SK-N-SH (cell line): Measurements from ENCODE around the gene SKOR2. TPM values are rescaled to one million over a fixed set of nuclear protein-coding genes. Genes with fewer than 3 reads are reported as not detected.
A peak's percentile ranks its signal among the peaks of the same experiment; 100 is the strongest.

Source experiments
- CTCF ChIA-PET: fragments of 300-600, 350-600 bp; formaldehyde crosslinking; extraction: SDS; loops from one replicate; lab custom pipeline; 2021; lab: Yijun Ruan, JAX
- POLR2A ChIA-PET: fragments of 350-600 bp; sonication (Branson Sonifier 250); formaldehyde crosslinking; extraction: SDS; loops from one replicate; lab custom pipeline; 2020; ENCODE audit warnings: antibody characterized with exemption, inconsistent platforms; lab: Yijun Ruan, JAX
- DNase-seq: peaks from one replicate; pipeline ENCODE4 v3.0.0; 2012
- H2AFZ ChIP-seq: fragments of 200-600 bp; sonication (generic); 2 replicates; pipeline ENCODE4 v1.8.1; 2016; ENCODE audit warnings: antibody characterized with exemption, mild to moderate bottlenecking, low read depth
- H3F3A ChIP-seq: fragments of 200-600 bp; sonication (generic); replicated peaks from 2 replicates; pipeline ENCODE3; 2016; ENCODE audit warnings: antibody characterized with exemption, mild to moderate bottlenecking; ENCODE audit not compliant: insufficient read depth
- H3K27ac ChIP-seq, 2 experiments: fragments of 200-500 bp in 1 of 2; fragments of 200-600 bp in 1 of 2; sonication (Bioruptor generic) in 1 of 2; sonication (generic), shearing (Covaris generic) in 1 of 2; 2 replicates each; pipeline versions ENCODE4 v1.5.1 to v1.6.1; 2014 to 2016; ENCODE audit warnings: low read depth in 2 of 2, inconsistent platforms in 1 of 2, low read length in 1 of 2, mild to moderate bottlenecking in 1 of 2, mixed read lengths in 1 of 2
- H3K27me3 ChIP-seq: fragments of 200-600 bp; sonication (generic), shearing (Covaris generic); 2 replicates; pipeline ENCODE4 v1.6.1; 2016; ENCODE audit warnings: mixed run types; ENCODE audit not compliant: insufficient read depth
- H3K36me3 ChIP-seq, 2 experiments: fragments of 200-500 bp in 1 of 2; fragments of 200-600 bp in 1 of 2; sonication (Bioruptor generic) in 1 of 2; sonication (generic) in 1 of 2; replicated peaks in 1 of 2; 2 replicates each; pipeline versions ENCODE3 to v1.5.1; 2014 to 2016; ENCODE audit warnings: low read length in 1 of 2, mild to moderate bottlenecking in 1 of 2; ENCODE audit not compliant: insufficient read depth in 2 of 2, control insufficient read depth in 1 of 2
- H3K4me1 ChIP-seq, 2 experiments: fragments of 200-500 bp in 1 of 2; fragments of 200-600 bp in 1 of 2; sonication (Bioruptor generic) in 1 of 2; sonication (generic), shearing (Covaris generic) in 1 of 2; 2 replicates each; pipeline versions ENCODE4 v1.5.1 to v1.6.1; 2014 to 2016; ENCODE audit warnings: low read depth in 1 of 2, low read length in 1 of 2, mixed run types in 1 of 2; ENCODE audit not compliant: insufficient read depth in 2 of 2, control insufficient read depth in 1 of 2
- H3K4me2 ChIP-seq: fragments of 200-600 bp; sonication (generic), shearing (Covaris generic); 2 replicates; pipeline ENCODE4 v1.6.1; 2017; ENCODE audit warnings: mixed run types
- H3K4me3 ChIP-seq, 2 experiments: fragments of 200-500 bp in 1 of 2; fragments of 200-600 bp in 1 of 2; sonication (Bioruptor generic) in 1 of 2; sonication (generic), shearing (Covaris generic) in 1 of 2; 2 replicates each; pipeline versions ENCODE4 v1.5.1 to v1.8.1; 2014 to 2016; ENCODE audit warnings: low read depth in 2 of 2, inconsistent platforms in 1 of 2, low read length in 1 of 2, mild to moderate bottlenecking in 1 of 2, mixed read lengths in 1 of 2, moderate library complexity in 1 of 2
- H3K79me2 ChIP-seq: fragments of 200-600 bp; sonication (generic); 2 replicates; pipeline ENCODE4 v1.8.1; 2017; ENCODE audit warnings: mild to moderate bottlenecking; ENCODE audit not compliant: insufficient read depth
- H3K9ac ChIP-seq: fragments of 200-600 bp; sonication (generic); 2 replicates; pipeline ENCODE4 v1.6.1; 2017; ENCODE audit warnings: mixed run types
- H3K9me2 ChIP-seq: fragments of 200-600 bp; sonication (generic); 2 replicates; pipeline ENCODE4 v1.6.1; 2017; ENCODE audit warnings: mixed run types
- H3K9me3 ChIP-seq: fragments of 200-600 bp; sonication (generic); 2 replicates; pipeline ENCODE4 v1.6.1; 2017; ENCODE audit warnings: mixed run types, mild to moderate bottlenecking, moderate library complexity
- H4K20me1 ChIP-seq: fragments of 200-600 bp; sonication (generic); 2 replicates; pipeline ENCODE4 v1.6.1; 2017; ENCODE audit warnings: mild to moderate bottlenecking, mixed run types; ENCODE audit not compliant: insufficient read depth
- FOSL2 ChIP-seq: IDR thresholded peaks from 2 replicates; pipeline ENCODE4 v1.4.0; 2012; ENCODE audit warnings: low read depth, mild to moderate bottlenecking, moderate library complexity, borderline replicate concordance
- FOXJ3 ChIP-seq: sonication (generic); formaldehyde crosslinking; IDR thresholded peaks from 2 replicates; pipeline ENCODE4 v1.5.1; 2020; ENCODE audit warnings: mild to moderate bottlenecking, missing genetic modification reagents
- JUND ChIP-seq: IDR thresholded peaks from 2 replicates; pipeline ENCODE4 v1.4.0; 2012
- RCOR1 ChIP-seq: fragments of 150-350 bp; IDR thresholded peaks from 2 replicates; pipeline ENCODE4 v1.6.1; 2017; ENCODE audit warnings: antibody characterized with exemption, low read length
- RXRA ChIP-seq: IDR thresholded peaks from 2 replicates; pipeline ENCODE4 v1.4.0; 2012; ENCODE audit warnings: low read depth, mild to moderate bottlenecking, borderline replicate concordance
- SIN3A ChIP-seq: IDR thresholded peaks from 2 replicates; pipeline ENCODE4 v1.6.1; 2012; ENCODE audit warnings: low read depth, mild to moderate bottlenecking, low read length, moderate library complexity, borderline replicate concordance
- SMC3 ChIP-seq: IDR thresholded peaks from 2 replicates; pipeline ENCODE4 v1.6.1; 2012; ENCODE audit warnings: low read depth, low read length, improper control_type of control experiment
- TCF12 ChIP-seq: IDR thresholded peaks from 2 replicates; pipeline ENCODE4 v1.4.0; 2012
- TEAD4 ChIP-seq: IDR thresholded peaks from 2 replicates; pipeline ENCODE4 v1.4.0; 2012; ENCODE audit warnings: mild to moderate bottlenecking, borderline replicate concordance; ENCODE audit not compliant: insufficient read depth
- WGBS: methylation state at CpG from one replicate; pipeline ENCODE4 v1.1.6; 2017; ENCODE audit warnings: low lambda C conversion rate; 5-methylcytosine and 5-hydroxymethylcytosine counted together
- polyA plus RNA-seq, 3 experiments: library from polyadenylated mRNA; depleted of rRNA; stranded (reverse); fragments of >200 nt; gene quantifications; 2 replicates each; pipeline ENCODE4 v1.2.3, GENCODE V29; 2012
- TF ChIP-seq, protein P1 (sequence below): IDR thresholded peaks from 2 replicates; pipeline ENCODE4 v1.6.1; 2012; ENCODE audit warnings: mild to moderate bottlenecking, low read depth, low read length, moderate library complexity

SKOR2 gene
- polyA plus RNA-seq, 1 of the 3 experiments (the other 2 are of a cell fraction), result not detected

DNA sequence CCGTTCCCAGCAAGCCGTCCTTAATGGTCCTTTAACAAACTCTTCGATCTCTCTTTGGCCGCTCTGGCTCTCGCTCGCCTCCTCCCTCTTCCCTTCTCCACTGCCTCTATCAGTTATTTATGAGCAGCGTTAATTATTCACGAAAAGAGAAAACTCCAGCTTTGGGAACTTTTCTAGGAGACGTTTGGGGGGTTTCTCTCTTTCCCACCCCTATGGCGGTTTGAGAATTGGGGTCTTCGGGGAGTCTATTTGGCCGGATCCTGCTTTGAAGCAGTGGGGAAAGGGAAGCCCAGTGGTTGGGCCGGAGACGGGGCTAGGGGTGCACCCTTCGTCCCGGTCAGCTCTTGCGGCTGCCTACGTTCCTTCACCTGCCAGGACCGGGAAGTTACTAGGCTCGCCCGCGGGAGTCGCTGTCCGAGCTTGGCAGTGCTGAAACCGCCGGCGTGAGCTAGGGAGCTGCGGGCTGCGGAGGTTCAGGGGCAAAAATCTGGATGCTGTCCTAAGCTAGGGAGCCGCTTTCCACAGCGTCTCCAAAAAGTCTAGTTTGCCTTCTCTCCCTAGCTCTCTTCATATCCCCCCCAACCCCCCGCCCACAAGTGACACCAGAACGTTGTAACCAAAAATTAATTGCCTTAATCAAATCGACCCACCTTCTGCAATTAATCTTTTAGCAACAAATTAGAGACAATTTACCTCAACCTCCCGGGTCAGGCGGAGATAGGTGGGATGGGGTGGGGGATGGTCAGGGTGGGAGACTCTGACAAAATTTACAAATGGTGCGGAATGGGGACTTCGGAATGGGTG is 8.9 kb upstream of the SKOR2 start (continued):
- TF ChIP-seq SIN3A (no peak), FOSL2 (no peak), RXRA (no peak), SMC3 (peak; percentile 3; the same call in 1 of the 2 replicates), TEAD4 (no peak), RCOR1 (no peak)

DNA sequence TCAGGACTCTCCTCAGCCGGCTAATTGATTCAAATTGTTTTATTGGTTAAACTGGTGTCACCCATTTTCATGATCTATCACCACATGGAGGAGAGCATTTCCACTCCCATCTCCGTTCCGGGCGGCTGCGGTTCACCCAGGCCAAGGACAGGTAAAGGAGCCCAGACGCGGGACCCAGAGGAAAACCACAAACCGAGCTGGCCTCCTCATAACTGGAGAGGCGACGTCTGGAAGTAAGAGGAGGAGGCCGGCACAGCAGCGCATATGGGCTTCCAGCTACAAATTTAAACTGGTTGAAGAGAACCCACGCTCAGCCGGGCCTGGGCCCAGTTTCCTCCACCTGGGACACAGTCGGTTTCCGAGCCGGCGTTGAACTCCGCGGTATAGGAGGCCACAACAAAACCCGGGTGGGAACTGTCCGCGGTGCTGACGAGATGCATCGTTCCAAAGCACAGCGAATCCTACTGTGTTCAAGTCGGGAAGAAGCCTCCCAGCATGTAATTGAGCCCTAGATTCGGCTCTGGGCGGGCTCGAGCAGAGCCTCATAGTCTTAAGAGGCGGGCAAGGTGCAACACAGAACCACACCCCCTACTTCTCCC is 3.0 kb upstream of the SKOR2 start:
- Histone ChIP-seq H3K4me1 (peaks cover 0 to 7% of the 10 kb centered on the region in 2 experiments; a peak in 1 of 4 replicates), H3K79me2 (no peaks in the 10 kb centered on the region), H3K9me2 (no peaks in the 10 kb centered on the region), H3K9ac (no peak overlapping the region), H3F3A (no peaks in the 10 kb centered on the region), H2AFZ (no peak overlapping the region), H3K4me2 (no peak overlapping the region), H3K27ac (no peak overlapping the region), H3K9me3 (no peaks in the 10 kb centered on the region), H3K4me3 (no peak overlapping the region), H4K20me1 (no peaks in the 10 kb centered on the region), H3K36me3 (no peaks in the 10 kb centered on the region), H3K27me3 (peaks cover 45% of the 10 kb centered on the region)
- CTCF ChIA-PET, result interaction anchor here (0.9 to 2.9 kb wide), 2 partner anchors 9 to 494 kb away, joined by 3 to 13 read pairs; no protein-coding TSS in a partner anchor
- POLR2A ChIA-PET, result no interaction called here
- DNase-seq, result no peak
- 7% methylated on average over 16 of the region's 31 CpGs for WGBS
- TF ChIP-seq SIN3A (no peak), FOSL2 (no peak), FOXJ3 (CRISPR knock-in tag) (no peak), RCOR1 (no peak), JUND (no peak), TCF12 (no peak)
- TF ChIP-seq, protein P1, sequence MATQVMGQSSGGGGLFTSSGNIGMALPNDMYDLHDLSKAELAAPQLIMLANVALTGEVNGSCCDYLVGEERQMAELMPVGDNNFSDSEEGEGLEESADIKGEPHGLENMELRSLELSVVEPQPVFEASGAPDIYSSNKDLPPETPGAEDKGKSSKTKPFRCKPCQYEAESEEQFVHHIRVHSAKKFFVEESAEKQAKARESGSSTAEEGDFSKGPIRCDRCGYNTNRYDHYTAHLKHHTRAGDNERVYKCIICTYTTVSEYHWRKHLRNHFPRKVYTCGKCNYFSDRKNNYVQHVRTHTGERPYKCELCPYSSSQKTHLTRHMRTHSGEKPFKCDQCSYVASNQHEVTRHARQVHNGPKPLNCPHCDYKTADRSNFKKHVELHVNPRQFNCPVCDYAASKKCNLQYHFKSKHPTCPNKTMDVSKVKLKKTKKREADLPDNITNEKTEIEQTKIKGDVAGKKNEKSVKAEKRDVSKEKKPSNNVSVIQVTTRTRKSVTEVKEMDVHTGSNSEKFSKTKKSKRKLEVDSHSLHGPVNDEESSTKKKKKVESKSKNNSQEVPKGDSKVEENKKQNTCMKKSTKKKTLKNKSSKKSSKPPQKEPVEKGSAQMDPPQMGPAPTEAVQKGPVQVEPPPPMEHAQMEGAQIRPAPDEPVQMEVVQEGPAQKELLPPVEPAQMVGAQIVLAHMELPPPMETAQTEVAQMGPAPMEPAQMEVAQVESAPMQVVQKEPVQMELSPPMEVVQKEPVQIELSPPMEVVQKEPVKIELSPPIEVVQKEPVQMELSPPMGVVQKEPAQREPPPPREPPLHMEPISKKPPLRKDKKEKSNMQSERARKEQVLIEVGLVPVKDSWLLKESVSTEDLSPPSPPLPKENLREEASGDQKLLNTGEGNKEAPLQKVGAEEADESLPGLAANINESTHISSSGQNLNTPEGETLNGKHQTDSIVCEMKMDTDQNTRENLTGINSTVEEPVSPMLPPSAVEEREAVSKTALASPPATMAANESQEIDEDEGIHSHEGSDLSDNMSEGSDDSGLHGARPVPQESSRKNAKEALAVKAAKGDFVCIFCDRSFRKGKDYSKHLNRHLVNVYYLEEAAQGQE, result peak; percentile 96
